HG03139 (cell line): ENCODE results near the gene NPTX1.

Experiments
- ATAC-seq: cut with Tn5 transposase; IDR thresholded peaks from one replicate; pipeline ENCODE4 v1.9.1; 2021; ENCODE audit not compliant: unreplicated experiment

NPTX1 gene

GRCh38 chr17:80481284-80482057 is 5.1 kb upstream of the NPTX1 start:
- ATAC-seq, result no peak

- ATAC-seq, result no peak
These were observed 3.8 kb upstream of the NPTX1 start for GRCh38 chr17:80480248-80480647.

DNA sequence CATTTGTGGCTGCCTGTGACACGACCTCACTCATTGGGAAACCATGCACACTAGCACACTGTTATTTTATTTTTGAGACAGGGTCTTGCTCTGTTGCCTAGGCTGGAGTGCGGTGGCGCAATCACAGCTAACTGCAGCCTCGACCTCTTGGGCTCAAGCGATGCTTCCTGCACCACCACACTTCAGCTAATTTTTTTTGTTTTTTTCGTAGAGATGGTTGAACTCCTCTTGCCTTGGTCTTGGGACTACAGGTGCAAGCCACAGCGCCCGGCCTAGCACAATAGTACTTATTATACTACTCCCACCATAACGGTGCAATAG is 2.8 kb upstream of the NPTX1 start:
- ATAC-seq, result no peak

GRCh38 chr17:80478487-80479245 is 2.3 kb upstream of the NPTX1 start:
- ATAC-seq, result no peak

- no peak for ATAC-seq
These were observed 1.5 kb upstream of the NPTX1 start for GRCh38 chr17:80477647-80478478.

DNA sequence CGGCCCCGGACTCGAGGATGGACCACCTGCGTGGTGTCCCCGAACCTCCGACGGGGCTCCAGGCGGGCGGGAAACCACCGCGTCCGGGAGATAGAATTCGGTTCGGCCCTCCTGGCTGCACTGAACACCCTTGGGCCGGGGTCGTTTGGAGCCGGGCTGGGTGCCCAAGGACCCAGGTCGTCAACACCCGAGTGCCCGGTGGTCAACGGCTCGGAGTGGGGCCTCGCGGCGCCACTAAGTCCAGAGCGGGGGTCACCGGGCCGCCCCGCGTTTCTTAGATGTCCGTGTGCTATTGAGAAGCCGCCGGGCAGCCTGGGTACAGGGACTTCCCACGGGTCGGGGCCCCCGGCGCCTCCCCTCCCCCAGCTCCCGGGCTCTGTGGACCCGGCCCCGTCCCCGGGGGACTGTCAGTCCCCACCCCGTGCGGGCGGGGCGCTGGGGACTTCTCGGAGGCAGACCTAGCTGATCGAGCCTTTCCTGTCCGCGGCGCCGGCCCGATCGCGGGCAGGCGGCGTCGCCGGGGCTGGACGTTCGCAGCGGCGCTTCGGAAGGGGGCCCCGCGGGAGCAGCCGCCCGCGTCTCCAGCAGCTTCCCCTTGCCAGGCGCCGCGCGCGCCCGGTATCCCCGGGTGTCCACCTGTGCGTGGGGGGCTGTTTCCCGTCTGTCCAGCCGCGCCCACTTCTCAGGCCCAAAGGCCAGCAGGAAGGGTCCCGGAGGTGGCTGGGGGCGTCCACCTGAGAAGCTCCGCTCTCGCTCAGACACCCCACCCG is 655 bp upstream of the NPTX1 start:
- ATAC-seq, result no peak

DNA sequence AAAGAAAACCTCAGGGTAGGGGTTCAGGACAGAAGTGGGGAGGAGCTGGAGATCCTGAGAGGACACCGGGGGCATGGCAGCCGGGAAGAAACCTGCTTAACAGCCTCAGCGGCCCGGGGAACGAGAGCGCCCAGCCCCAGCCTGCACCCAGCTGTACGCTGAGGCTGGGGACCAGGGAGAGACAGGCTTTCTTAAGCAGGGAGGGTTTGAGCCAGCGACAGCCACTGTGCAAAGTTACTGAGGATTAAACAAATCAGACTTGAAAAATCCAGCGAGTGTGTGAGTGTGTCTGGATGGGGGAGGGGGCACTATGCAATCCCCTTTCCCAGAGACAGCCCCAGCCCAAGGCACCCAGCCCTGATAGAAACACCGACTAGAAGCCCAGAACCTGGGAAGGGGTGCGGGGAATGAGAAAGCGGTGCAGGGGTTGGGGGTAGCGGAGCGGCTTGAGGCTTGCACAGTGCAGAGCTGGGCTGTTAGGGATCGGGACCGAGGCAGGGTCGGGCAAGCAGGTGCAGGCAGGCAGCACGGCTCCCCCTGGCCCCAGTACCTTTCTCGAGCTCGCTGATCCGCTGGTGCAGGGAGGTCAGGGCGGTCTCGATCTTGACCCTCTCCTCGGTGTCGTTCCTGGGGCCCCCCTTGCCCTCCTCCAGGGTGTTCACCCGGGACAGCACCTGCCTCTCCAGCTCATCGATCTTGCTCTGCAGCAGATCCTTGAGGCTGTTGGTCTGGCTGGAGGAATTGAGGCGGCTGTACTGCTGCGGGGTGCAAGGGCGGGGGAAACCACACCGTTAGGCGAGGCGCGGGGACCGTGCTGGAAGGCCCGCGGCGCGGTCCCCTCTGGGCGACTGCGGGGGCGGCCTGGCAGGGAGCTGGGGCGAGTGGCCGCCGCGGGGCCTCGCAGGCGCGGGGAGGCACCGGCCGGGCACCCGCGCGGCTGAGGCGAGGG is 1.2 kb downstream of the NPTX1 start:
- ATAC-seq, result no peak

DNA sequence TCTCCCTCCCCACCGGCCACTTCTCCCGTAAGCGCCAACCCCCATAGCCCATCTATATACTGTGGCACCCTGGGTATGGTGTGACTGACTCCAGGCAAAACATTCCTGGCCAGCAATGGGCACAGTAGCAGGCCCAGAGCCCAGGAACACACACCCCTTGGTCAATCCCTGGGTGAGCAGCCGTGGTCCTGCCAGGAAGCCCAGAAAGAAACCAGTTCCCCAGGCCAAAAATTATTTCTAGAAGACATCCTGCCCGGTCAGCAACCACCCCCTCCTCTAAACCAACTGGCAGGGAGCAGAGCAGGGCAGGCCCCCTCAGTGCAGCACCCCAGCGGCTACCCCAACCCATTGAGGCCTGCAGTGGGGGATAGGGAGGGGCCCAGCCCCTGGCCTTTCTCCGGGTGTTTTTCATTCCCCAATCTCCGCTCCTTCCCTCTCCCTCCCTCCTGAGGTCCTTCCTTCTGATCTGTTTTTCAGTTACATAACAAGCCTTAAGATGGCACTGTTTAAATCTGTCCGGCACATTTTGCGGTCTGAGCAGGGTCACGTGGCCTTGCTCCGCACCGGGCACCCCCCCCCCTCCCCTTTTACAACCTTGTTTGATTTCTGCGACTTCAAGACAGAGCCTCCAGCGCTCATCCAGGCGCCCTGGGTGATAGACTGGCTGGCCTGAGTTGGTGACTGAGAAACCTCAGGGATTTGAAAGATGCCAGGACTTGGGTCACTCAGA is 2.0 kb downstream of the NPTX1 start:
- ATAC-seq, result no peak

- no peak for ATAC-seq
These were observed 2.7 kb downstream of the NPTX1 start for GRCh38 chr17:80473701-80474100.

DNA sequence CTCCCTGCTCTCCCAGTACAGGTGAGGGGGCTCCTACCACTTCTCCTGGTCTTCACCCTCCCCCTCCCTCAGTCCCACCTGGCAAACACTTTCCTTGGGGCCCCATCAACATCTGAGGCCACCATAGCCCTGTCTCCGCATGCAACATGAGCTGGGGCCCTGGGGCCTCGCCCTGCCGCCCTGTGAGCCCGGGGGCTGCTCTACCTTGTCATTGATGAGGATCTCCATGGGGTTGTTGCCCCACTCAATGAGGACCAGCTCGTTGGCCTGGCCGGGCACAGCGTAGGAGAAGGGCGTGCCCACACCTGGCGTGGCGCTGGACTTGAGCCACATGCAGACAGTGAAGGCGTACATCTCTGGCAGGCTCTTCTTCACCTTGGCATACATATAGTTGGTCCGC is 3.4 kb downstream of the NPTX1 start:
- ATAC-seq, result no peak

DNA sequence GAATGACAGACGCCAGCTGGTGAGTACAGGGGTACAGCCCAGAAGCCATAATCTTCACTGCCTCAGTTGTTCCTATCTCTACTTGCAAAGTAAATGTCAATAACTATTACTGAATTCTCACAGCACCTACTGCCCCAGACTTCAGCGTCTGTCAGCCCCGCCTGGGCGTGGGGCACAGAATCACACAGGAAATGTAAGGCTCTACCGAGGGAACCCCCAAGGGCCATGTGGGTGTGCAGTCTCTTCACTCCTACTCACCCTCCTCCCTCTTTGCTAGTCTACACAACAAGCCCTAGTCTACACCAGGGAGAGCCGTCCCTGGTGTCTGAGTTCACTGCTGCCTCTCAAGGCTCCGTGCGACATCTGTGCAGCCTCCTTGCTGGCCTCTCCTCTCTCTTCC is 4.5 kb downstream of the NPTX1 start:
- no peak for ATAC-seq

- no peak for ATAC-seq
These were observed 5.8 kb downstream of the NPTX1 start for GRCh38 chr17:80470603-80471002.

DNA sequence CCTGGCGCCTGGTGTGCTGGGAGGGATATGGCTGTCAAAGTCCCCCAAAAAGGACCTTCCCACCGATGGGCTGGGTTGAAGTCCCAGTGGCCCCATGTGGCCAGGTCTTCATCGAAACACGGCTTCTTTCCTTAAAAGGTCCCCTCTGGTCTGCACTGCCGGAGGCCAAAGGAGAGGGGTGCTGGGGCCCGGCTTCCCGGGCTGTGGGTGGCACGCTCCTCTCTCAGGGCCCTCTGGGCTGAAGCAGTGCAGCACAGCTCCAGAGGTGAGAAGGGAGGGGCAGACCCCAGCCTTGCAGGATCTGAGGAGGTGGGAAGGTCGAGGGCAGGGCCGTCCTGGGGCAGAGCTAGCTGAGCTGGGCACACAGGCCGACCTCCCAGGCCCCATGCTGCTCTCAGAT is 6.7 kb downstream of the NPTX1 start:
- no peak for ATAC-seq

GRCh38 chr17:80468781-80469493 is 7.5 kb downstream of the NPTX1 start:
- no peak for ATAC-seq

- ATAC-seq, result no peak
These were observed 8.2 kb downstream of the NPTX1 start for GRCh38 chr17:80468242-80468641.

DNA sequence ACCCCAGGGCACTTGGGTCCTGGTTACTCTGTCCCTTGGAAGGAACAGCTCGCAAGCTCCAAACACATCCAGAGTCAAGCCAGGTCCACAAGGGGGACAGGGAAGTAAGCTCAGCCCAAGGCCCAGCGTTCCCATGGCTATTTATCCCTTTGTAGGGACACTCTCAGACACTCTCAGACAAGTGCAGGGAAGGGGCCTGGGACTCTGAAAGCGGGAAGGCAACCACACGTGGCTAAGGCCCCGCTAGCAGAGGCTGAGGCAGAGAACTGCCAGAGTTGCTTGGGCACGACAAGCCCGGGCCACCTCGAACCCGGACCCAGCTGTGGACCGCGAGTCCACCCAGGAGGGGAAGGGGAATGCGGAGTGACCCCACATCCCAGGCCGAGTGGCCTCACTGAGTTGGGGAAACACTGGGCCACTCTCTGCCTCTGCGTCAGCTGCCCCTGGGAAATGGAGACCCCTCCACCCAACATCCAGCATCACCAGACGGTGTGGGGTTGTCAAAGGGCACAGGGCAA is 10.2 kb downstream of the NPTX1 start:
- no peak for ATAC-seq

GRCh38 chr17:80465327-80465974 is 11.0 kb downstream of the NPTX1 start:
- ATAC-seq, result no peak

- ATAC-seq, result no peak
These were observed 11.9 kb downstream of the NPTX1 start for GRCh38 chr17:80464486-80464885.
